ENCODE measurements around the gene CXCL17. TPM values are rescaled to one million over a fixed set of nuclear protein-coding genes. Genes with fewer than 3 reads are reported as not detected.
"Not testable (repeated sequence)": the region's sequence is repeated elsewhere in the genome, so short reads cannot be mapped to it uniquely, and the experiment has no call there.

CXCL17 gene
- total RNA-seq, 2 donors from 2014 or later = 2.4 to 4.8 TPM

DNA sequence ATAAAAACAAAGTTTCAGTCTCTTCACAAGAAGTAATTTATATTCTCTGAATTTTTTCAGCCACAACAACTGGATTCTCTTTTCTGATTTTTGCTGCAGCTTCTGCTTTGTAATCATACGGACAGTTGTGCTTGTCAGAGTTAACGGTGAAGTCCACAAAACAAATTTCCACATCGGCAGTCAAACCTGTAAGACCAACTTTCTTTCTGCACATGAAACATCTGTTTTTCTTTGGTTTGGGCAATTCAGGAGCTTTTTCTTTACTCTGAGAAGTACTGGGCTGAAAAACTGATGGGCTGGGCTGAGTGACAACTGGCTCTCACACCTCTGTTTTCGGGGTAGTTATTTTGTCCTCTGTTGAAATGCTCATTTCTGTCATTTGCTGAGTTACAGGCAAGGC is 42.3 kb upstream of the CXCL17 start:
- TF ChIP-seq POLR2AphosphoS5 (IDR thresholded peaks at IDR 0.05) = peak; percentile 10
- intact Hi-C loops (cut with DNase I); H3K36me3 ChIP-seq; H3K9me3 ChIP-seq; H3K4me1 ChIP-seq (replicated peaks); H3K27ac ChIP-seq; H3K27me3 ChIP-seq (replicated peaks; ENCODE audit: insufficient read depth); H3K4me3 ChIP-seq: not testable (repeated sequence)
- WGBS = 36% methylated on average over 4 of the region's 4 CpGs
- DNase-seq (ENCODE audit: low spot score) = peak; percentile 32

DNA sequence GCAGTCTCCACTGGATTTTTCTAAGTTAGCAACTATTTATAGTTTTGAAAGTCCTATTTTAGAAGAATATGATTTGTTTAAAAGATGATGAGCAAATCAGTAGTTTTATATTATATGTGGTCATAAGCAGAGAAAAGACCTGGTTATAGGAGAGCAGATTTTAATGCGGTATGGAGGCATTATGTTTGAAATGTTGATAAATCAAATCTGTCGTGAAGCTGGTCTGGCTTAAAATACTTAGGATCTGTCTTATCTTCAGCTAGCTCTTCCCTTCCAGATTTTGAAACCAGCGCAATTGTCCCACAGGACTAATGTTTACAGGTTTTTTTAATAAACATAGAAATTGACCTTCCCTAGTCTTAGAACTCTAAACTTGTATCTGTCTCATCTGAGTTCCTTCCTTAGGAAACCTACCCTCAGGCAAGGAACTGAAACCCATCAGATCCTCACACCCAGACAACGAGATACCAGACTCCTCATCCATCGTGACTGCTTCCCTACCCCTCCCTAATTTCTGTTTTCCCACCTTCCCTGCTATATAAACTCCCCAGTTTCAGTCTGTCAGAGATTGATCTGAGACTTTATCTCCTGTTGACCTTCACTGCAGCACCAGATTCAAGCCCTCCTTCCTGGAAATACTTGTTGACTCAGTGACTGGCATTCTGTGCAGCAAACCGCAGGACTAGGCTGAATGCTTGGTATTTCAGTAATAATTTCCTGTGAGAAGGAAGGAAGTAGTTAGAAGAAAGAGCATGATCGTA is 37.8 kb upstream of the CXCL17 start:
- no peak for TF ChIP-seq POLR2A (IDR thresholded peaks at IDR 0.05)
- TF ChIP-seq, protein P1, sequence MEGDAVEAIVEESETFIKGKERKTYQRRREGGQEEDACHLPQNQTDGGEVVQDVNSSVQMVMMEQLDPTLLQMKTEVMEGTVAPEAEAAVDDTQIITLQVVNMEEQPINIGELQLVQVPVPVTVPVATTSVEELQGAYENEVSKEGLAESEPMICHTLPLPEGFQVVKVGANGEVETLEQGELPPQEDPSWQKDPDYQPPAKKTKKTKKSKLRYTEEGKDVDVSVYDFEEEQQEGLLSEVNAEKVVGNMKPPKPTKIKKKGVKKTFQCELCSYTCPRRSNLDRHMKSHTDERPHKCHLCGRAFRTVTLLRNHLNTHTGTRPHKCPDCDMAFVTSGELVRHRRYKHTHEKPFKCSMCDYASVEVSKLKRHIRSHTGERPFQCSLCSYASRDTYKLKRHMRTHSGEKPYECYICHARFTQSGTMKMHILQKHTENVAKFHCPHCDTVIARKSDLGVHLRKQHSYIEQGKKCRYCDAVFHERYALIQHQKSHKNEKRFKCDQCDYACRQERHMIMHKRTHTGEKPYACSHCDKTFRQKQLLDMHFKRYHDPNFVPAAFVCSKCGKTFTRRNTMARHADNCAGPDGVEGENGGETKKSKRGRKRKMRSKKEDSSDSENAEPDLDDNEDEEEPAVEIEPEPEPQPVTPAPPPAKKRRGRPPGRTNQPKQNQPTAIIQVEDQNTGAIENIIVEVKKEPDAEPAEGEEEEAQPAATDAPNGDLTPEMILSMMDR (IDR thresholded peaks at IDR 0.05) = no peak
- no peak for TF ChIP-seq POLR2AphosphoS5 (IDR thresholded peaks at IDR 0.05)
- WGBS = 51% methylated on average over 7 of the region's 7 CpGs
- Histone ChIP-seq H3K4me3 (no peak overlapping the region), H3K27ac (no peak overlapping the region), H3K27me3 (replicated peaks; ENCODE audit: insufficient read depth) (no peaks in the 10 kb centered on the region), H3K36me3 (no peaks in the 10 kb centered on the region), H3K9me3 (no peaks in the 10 kb centered on the region), H3K4me1 (replicated peaks) (no peaks in the 10 kb centered on the region)
- no peak for DNase-seq (ENCODE audit: low spot score)
- intact Hi-C loops (cut with DNase I) = no loop called here

DNA sequence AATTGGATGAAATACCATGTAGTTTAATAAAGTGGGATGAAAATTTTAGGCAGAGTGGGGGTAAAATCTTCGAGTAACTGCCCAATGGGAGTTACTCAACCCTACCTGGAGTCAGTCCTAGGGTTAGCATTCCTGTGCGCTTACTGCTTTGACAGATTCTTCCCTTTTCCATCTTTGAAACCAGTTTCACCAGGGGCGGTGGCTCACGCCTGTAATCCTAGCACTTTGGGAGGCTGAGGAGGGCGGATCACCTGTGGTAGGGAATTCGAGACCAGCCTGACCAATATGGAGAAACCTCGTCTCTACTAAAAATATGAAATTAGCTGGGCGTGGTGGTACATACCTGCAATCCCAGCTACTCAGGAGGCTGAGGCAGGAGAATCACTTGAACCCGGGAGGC is 37.0 kb upstream of the CXCL17 start:
- no peaks in the 10 kb centered on the region for H3K9me3 ChIP-seq
- no peak overlapping the region for H3K4me3 ChIP-seq
- intact Hi-C loops (cut with DNase I) = no loop called here
- H3K36me3 ChIP-seq = no peaks in the 10 kb centered on the region
- no peak overlapping the region for H3K27ac ChIP-seq
- DNase-seq (ENCODE audit: low spot score) = no peak
- no peaks in the 10 kb centered on the region for H3K4me1 ChIP-seq (replicated peaks)
- TF ChIP-seq POLR2A (IDR thresholded peaks at IDR 0.05) (no peak), POLR2AphosphoS5 (IDR thresholded peaks at IDR 0.05) (no peak)
- TF ChIP-seq, protein P1 (IDR thresholded peaks at IDR 0.05) = no peak
- no peaks in the 10 kb centered on the region for H3K27me3 ChIP-seq (replicated peaks; ENCODE audit: insufficient read depth)
- WGBS = 94% methylated on average over 9 of the region's 9 CpGs

DNA sequence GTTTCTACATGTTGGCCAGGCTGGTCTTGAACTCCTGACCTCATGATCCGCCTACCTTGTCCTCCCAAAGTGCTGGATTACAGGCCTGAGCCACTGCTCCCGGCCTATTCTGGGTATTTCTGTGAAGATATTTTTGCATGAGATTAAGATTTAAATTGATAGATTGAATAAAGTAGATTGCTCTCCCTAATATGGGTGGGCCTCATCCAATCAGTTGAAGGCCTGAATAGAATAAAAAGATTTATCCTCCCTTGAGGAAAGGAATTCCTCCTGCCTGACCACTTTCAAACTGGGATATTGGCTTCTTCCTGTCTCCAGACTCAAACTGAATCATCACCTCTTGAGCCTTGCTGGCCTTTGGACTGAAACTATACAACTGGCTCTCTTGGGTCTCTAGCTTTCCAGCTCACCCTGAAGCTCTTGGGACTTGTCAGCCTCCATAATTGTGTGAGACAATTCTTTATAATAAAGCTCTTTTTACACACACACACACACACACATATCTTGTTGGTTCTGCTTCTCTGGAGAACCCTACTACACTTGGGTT is 36.1 kb upstream of the CXCL17 start:
- 98% methylated on average over 2 of the region's 2 CpGs for WGBS
- intact Hi-C loops (cut with DNase I) = no loop called here
- TF ChIP-seq POLR2A (IDR thresholded peaks at IDR 0.05) (no peak), POLR2AphosphoS5 (IDR thresholded peaks at IDR 0.05) (no peak)
- TF ChIP-seq, protein P1 (IDR thresholded peaks at IDR 0.05) = no peak

DNA sequence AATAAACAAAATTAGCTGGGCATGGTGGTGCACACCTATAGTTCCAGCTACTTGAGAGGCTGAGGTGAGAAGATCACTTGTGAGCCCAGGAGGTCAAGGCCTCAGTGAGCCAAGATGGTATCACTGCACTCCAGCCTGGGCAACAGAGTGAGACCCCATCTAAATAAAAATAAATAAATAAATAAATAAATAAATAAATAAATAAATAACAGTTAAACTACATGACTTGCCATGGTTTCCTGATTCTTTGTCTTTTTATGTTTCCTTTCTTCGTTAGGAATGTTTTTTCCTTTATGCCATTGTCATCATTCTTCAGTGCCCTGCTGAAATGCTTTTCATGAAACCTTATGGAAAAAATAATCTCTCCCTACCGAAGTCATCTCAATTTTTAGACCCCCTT is 35.2 kb upstream of the CXCL17 start:
- intact Hi-C loops (cut with DNase I) = no loop called here
- no peak for DNase-seq (ENCODE audit: low spot score)
- WGBS = 90% methylated on average over 2 of the region's 2 CpGs

More for the DNA sequence above, 36.1 kb upstream of the CXCL17 start:
- Histone ChIP-seq H3K27me3 (replicated peaks; ENCODE audit: insufficient read depth) (no peaks in the 10 kb centered on the region), H3K36me3 (no peaks in the 10 kb centered on the region), H3K27ac (no peak overlapping the region), H3K4me3 (no peak overlapping the region), H3K9me3 (no peaks in the 10 kb centered on the region), H3K4me1 (replicated peaks) (no peaks in the 10 kb centered on the region)
- DNase-seq (ENCODE audit: low spot score) = no peak

More for the DNA sequence above, 35.2 kb upstream of the CXCL17 start:
- Histone ChIP-seq H3K4me1 (replicated peaks) (no peaks in the 10 kb centered on the region), H3K4me3 (no peak overlapping the region), H3K9me3 (no peaks in the 10 kb centered on the region), H3K36me3 (no peaks in the 10 kb centered on the region), H3K27ac (no peak overlapping the region), H3K27me3 (replicated peaks; ENCODE audit: insufficient read depth) (no peaks in the 10 kb centered on the region)
- TF ChIP-seq, protein P1 (IDR thresholded peaks at IDR 0.05) = no peak
- TF ChIP-seq POLR2A (IDR thresholded peaks at IDR 0.05) (no peak), POLR2AphosphoS5 (IDR thresholded peaks at IDR 0.05) (no peak)

Measured in prostate gland (tissue), 2 donors.